DMS 273 (cell line): ENCODE data around the gene RNF151.
"Not testable (repeated sequence)": the region's sequence is repeated elsewhere in the genome, so short reads cannot be mapped to it uniquely, and the experiment has no call there.

Source experiments
- DNase-seq: peaks from one replicate; lab custom pipeline; 2025; ENCODE audit not compliant: unreplicated experiment; lab: John Stamatoyannopoulos, UW

RNF151 gene

GRCh38 chr16:2005646-2006045 is 39.0 kb downstream of the RNF151 start:
- peak; percentile 87 for DNase-seq

- DNase-seq: no peak
Observed at GRCh38 chr16:2006317-2006716, 39.7 kb downstream of the RNF151 start.

- DNase-seq: peak; percentile 57
Observed at GRCh38 chr16:2007081-2007836, 40.6 kb downstream of the RNF151 start.

GRCh38 chr16:2008009-2008526 is 41.4 kb downstream of the RNF151 start:
- DNase-seq: peak; percentile 78

- peak; percentile 79 for DNase-seq
Observed at GRCh38 chr16:2008631-2009163, 42.0 kb downstream of the RNF151 start.

- DNase-seq: peak; percentile 65
Observed at GRCh38 chr16:2009164-2009711, 42.6 kb downstream of the RNF151 start.

- peak; percentile 96 for DNase-seq
Observed at GRCh38 chr16:2009791-2010510, 43.3 kb downstream of the RNF151 start, which contains the start of gene ZNF598. ZNF598 (minus strand) TSS chr16:2009821.

- not testable (repeated sequence) for DNase-seq
Observed at GRCh38 chr16:2011726-2012125, 45.1 kb downstream of the RNF151 start.

- no peak for DNase-seq
Observed at GRCh38 chr16:2013527-2013926, 46.9 kb downstream of the RNF151 start.

GRCh38 chr16:2015117-2015946 is 48.7 kb downstream of the RNF151 start:
- peak; percentile 90 for DNase-seq

- no peak for DNase-seq
Observed at GRCh38 chr16:2015947-2016208, 49.2 kb downstream of the RNF151 start.

- peak; percentile 47 for DNase-seq
Observed at GRCh38 chr16:2016407-2016922, 49.8 kb downstream of the RNF151 start.
